ENCODE results near the gene ABHD12. TPM values are rescaled to one million over a fixed set of nuclear protein-coding genes. Genes with fewer than 3 reads are reported as not detected.

The ABHD12 gene
- total RNA-seq = 42.9 and 50.3 TPM in 2 replicates
- long read RNA-seq, partial matches to known transcripts = 5 of 10 reads
- long read RNA-seq, other reads (novel, unspliced or antisense) = 3 of 10 reads

- peak within 1 kb of the TSS; percentile 94 for H3K27ac Mint-ChIP-seq (ENCODE audit: unreplicated experiment)
- H3K4me1 Mint-ChIP-seq (ENCODE audit: unreplicated experiment) = peaks cover 18% of the 10 kb centered on the region
- peak; percentile 99 for DNase-seq (ENCODE audit: extremely low spot score, unreplicated experiment)
- H3K9me3 Mint-ChIP-seq (ENCODE audit: unreplicated experiment) = no peaks in the 10 kb centered on the region
- no peaks in the 10 kb centered on the region for H3K27me3 Mint-ChIP-seq (ENCODE audit: unreplicated experiment)
- peak within 1 kb of the TSS; percentile 86 for H3K4me3 Mint-ChIP-seq (ENCODE audit: unreplicated experiment)
- no peaks in the 10 kb centered on the region for H3K36me3 Mint-ChIP-seq (ENCODE audit: unreplicated experiment)
- TF ChIP-seq CTCF (IDR thresholded peaks at IDR 0.05) = no peak
Observed at GRCh38 chr20:25390538-25391528, at the start of gene ABHD12. Gene ABHD12, minus strand, starts transcription at chr20:25390835. Its CDS starts 132 bp downstream, at chr20:25390703.

DNA sequence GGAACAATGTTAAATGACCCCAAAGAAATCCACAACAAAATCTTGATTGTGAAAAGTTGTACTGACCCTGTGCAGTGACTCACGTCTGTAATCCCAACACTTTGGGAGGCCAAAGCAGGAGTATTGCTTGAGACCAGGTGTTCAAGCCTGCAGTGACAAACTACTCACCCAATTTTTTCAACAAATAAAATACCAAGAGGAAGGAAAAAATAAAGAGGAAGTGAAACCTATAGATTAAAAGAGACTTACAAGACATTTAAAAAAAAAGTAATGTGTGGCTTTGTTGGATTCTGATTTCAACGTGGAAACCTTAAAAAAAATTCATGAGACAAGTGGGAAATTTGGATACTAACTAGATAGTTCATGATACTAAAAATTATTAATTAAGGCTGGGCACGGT is 48.7 kb upstream of the ABHD12 start:
- no peak for TF ChIP-seq CTCF (IDR thresholded peaks at IDR 0.05)
- Mint-ChIP-seq H3K27ac (ENCODE audit: unreplicated experiment) (no peak overlapping the region), H3K4me3 (ENCODE audit: unreplicated experiment) (no peak overlapping the region), H3K4me1 (ENCODE audit: unreplicated experiment) (no peaks in the 10 kb centered on the region), H3K27me3 (ENCODE audit: unreplicated experiment) (no peaks in the 10 kb centered on the region), H3K36me3 (ENCODE audit: unreplicated experiment) (peaks cover 6% of the 10 kb centered on the region), H3K9me3 (ENCODE audit: unreplicated experiment) (no peaks in the 10 kb centered on the region)
- no peak for DNase-seq (ENCODE audit: extremely low spot score, unreplicated experiment)

GRCh38 chr20:25437153-25437581 is 46.5 kb upstream of the ABHD12 start:
- no peak for TF ChIP-seq CTCF (IDR thresholded peaks at IDR 0.05)
- H3K36me3 Mint-ChIP-seq (ENCODE audit: unreplicated experiment) = peaks cover 9% of the 10 kb centered on the region
- H3K27ac Mint-ChIP-seq (ENCODE audit: unreplicated experiment) = no peak overlapping the region
- no peaks in the 10 kb centered on the region for H3K27me3 Mint-ChIP-seq (ENCODE audit: unreplicated experiment)
- H3K4me1 Mint-ChIP-seq (ENCODE audit: unreplicated experiment) = no peaks in the 10 kb centered on the region
- DNase-seq (ENCODE audit: extremely low spot score, unreplicated experiment) = no peak
- no peak overlapping the region for H3K4me3 Mint-ChIP-seq (ENCODE audit: unreplicated experiment)
- no peaks in the 10 kb centered on the region for H3K9me3 Mint-ChIP-seq (ENCODE audit: unreplicated experiment)

GRCh38 chr20:25424536-25424935 is 33.9 kb upstream of the ABHD12 start:
- Mint-ChIP-seq H3K27ac (ENCODE audit: unreplicated experiment) (no peak overlapping the region), H3K4me3 (ENCODE audit: unreplicated experiment) (no peak overlapping the region), H3K36me3 (ENCODE audit: unreplicated experiment) (peaks cover 2% of the 10 kb centered on the region), H3K9me3 (ENCODE audit: unreplicated experiment) (no peaks in the 10 kb centered on the region), H3K27me3 (ENCODE audit: unreplicated experiment) (no peaks in the 10 kb centered on the region), H3K4me1 (ENCODE audit: unreplicated experiment) (no peaks in the 10 kb centered on the region)
- no peak for TF ChIP-seq CTCF (IDR thresholded peaks at IDR 0.05)
- DNase-seq (ENCODE audit: extremely low spot score, unreplicated experiment) = no peak

- no peak for DNase-seq (ENCODE audit: extremely low spot score, unreplicated experiment)
- no peak for TF ChIP-seq CTCF (IDR thresholded peaks at IDR 0.05)
- H3K27ac Mint-ChIP-seq (ENCODE audit: unreplicated experiment) = no peak overlapping the region
- H3K4me1 Mint-ChIP-seq (ENCODE audit: unreplicated experiment) = no peaks in the 10 kb centered on the region
- H3K36me3 Mint-ChIP-seq (ENCODE audit: unreplicated experiment) = peaks cover 2% of the 10 kb centered on the region
- H3K27me3 Mint-ChIP-seq (ENCODE audit: unreplicated experiment) = no peaks in the 10 kb centered on the region
- no peak overlapping the region for H3K4me3 Mint-ChIP-seq (ENCODE audit: unreplicated experiment)
- H3K9me3 Mint-ChIP-seq (ENCODE audit: unreplicated experiment) = no peaks in the 10 kb centered on the region
Observed at GRCh38 chr20:25422032-25422431, 31.4 kb upstream of the ABHD12 start.
